Globus pallidus (tissue), 1 donor: Measurements from ENCODE around the gene SNX15.
"Not testable (repeated sequence)": the region's sequence is repeated elsewhere in the genome, so short reads cannot be mapped to it uniquely, and the experiment has no call there.

Source experiments
- DNase-seq: peaks from one replicate; pipeline ENCODE4 v3.0.0-alpha.2; 2015; ENCODE audit warnings: low spot score

SNX15 gene

DNA sequence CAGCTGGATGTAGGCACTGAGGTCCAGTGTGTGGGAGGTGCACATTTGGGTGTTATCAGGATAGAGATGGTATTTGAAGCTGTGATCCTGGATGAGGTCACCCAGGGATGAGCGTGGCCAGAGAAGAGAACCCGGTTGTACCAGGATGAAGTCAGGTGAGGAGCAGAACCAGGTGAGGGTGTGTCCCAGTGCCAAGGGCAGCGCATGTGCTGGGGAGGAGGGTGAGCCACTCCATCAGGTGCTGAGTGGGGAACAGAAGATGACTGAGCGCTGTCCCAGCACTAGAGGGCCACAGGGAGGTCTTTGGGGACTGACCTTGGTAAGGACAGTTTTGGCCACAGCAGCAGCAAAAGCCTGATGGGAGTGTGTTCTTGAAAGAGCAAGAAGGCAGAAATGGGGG, 10.5 kb upstream of the SNX15 start:
- no peak for DNase-seq

DNA sequence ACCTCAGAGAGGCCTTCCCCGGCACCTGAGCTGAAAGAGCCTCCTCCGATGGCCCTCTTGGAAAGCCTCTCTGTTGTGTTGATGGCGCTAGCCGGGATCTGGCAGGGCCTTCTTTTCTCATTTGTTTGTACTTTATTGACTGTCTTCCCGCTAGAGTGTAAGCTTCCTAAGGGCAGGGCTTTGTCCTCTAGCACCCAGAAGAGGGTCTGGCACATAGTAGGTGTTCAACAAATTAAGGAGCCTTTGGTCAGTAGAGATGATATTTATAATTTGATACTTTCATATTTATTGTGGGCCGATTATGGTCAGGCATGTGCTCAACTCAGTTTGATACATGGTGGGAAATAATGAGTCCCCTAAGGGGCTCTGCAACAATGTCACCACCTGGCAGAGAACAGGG, 9.3 kb upstream of the SNX15 start:
- DNase-seq = no peak

DNA sequence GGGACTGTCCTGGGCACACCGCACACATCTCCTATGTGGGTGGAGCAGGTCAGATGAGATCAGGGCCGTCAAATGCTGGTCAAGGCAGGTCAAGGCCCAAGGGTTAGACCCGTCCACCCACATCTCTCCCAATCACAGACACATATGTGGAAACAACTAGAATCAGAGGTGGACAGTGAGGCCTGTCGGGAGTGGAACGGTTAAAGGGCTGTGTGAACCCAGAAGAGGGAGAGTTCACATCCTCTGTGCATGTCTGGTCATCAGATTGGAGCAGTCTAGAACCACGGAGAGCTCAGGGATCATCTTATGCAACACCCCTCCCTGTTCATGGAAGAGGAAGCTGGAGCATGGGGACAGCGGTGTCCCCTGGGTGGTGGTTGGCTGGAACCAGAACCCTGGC, 7.4 kb upstream of the SNX15 start:
- no peak for DNase-seq

DNA sequence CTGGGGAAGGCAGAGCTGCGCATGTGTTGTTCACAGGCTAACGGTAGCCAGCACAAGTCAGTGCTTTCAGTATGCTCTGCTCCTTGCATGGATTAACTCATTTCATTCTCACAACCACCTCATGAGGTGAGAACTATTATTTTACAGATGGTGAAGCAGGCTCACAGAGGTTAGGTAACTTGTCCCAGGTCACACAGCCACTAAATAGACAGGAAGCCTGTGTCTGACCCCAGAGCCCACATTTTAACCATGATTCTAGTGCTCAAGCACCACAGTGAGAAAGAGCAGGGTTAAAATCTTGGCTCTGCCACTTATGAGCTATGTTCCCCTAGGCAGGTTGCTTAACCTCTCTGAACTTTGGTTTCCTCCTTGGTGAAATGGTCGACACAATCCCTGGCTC, 6.2 kb upstream of the SNX15 start:
- no peak for DNase-seq

DNA sequence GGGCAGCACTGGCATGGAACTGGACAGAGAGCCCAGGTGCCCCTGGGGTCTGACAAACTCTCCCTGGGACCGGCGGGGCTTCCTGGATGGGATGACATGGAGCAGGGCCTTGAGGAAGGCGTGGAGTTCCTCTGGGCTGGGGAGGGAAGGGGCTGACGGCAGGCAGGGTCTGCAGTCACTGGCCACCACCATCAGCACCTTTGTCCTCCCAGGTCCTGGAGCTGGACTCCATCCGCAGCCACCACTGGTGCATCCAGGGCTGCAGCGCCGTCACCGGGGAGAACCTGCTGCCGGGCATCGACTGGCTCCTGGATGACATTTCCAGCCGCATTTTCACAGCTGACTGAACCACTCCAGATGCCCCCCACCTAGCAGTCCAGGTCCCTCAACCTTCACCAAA, 5.7 kb upstream of the SNX15 start:
- DNase-seq = no peak

DNA sequence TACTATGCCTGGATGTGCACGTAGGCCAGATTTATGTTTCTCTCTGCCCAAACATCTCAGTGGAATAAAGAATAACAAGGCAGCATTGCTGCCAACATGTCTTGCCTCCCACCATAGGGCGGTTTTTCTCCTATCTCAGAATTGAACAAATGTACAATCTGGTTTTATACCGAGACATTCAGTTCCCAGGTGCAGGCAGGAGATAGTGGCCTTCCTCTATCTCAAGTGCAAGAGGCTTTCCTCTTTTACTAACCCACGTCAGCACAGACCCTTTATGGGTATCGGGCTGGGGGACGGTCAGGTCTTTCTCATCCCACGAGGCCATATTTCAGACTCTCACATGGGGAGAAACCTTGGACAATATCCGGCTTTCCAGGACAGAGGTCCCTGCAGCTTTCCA, 3.7 kb upstream of the SNX15 start:
- DNase-seq = not testable (repeated sequence)

DNA sequence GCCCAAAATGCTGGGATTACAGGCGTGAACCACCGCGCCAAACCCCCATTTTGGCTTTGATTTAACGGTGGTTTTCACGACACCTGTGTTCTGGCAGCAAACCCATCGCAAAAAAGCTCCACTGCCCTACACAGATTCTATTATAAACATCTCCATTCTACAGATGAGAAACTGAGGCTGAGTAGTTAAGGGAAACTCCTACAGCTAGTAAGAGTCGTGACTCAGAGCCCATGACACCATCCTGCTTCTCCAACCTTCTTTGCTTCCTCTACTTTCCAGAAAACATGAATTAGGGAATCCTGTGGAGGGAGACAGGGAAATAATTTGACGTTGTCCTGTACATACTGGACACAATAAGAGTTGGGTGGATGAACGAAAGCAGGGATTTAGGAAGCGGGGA, 429 bp upstream of the SNX15 start:
- DNase-seq = no peak

DNA sequence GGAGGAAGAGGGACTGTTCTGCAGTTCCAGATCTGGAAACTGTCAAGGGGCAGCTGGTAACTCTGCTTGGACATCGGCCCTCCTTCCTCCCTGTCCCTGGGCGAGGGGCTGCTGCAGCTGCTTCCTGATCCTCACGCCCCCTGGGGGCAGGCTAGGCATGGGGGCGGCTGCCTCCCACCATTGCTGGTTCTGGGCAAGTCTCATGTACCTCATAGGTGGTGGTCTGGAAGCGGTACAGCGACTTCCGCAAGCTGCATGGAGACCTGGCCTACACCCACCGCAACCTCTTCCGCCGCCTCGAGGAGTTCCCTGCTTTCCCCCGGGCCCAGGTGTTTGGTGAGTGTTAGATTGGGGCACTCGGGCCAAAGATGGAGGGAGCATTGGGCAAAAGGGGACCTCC, 5.0 kb downstream of the SNX15 start:
- DNase-seq = no peak

DNA sequence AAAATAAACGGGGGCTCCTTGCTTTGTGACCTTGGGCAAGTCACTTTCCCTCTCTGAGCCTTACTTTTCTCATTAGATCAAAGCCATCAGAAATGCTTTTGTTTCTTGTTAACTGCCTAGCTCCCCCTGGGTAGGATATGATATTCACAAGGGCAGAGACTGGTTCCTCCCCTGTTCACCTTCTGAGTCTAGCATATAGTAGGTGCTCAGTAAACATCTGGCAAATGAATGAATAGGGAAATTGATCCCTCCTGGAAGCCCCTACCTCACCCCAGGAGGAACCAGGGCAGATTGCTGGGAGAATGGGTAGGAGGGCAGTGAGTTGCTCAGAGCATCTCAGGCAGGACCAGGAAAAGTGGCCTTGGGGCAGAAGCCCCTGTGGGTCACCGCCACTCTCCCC, 7.2 kb downstream of the SNX15 start:
- DNase-seq = no peak

DNA sequence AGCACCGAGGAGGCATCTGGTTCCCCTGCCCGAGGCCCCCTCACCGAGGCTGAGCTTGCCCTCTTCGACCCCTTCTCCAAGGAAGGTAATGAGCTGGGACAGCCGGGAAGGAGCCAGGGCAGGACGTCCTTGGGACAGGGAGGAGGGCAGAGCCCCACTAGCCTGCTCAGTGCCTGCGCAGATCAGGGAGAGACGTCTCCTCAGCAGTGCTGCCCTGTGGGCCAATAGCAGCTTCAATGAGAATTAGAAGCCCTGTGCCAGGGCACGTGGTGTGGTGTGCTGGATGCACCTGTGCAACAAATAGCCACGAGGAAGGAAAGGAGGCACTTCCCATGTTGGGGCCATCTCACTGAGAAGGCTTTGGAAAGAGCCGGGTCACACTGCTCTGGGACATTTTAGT, 8.3 kb downstream of the SNX15 start:
- no peak for DNase-seq

DNA sequence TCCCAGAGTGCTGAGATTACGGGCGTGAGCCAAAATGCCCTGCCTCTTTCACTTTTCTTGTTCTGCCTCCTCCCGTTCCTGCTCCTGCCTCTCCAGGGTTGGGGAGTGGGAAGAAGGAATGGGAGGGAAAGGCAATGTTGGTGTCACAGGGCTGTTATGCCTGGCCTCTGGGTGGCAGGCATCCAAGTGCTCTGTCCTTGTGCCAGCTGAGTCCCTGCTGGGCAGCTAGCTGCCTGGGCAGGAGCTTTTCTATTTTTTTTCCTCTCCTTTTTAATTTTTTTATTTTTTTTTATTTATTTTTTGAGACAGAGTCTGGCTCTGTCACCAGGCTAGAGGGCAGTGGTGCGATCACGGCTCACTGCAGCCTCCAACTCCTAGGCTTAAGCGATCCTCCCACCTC, 9.7 kb downstream of the SNX15 start:
- DNase-seq = peak; percentile 75

DNA sequence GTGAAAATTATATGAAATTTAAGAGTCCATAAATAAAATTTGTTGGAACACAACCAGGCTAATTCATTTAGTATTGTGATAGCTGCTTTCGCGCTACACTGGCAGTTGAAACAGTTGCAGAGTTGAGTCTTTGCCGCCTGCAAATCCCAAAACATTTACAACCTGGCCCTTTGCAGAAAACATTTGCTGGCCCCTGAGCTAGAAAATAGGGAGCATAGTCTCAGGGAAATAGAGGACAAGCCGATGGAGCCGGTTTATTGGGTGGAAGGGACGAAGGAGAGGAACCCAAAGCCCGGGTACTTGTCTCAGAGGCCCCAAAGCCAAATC, 13.2 kb downstream of the SNX15 start:
- DNase-seq = no peak

DNA sequence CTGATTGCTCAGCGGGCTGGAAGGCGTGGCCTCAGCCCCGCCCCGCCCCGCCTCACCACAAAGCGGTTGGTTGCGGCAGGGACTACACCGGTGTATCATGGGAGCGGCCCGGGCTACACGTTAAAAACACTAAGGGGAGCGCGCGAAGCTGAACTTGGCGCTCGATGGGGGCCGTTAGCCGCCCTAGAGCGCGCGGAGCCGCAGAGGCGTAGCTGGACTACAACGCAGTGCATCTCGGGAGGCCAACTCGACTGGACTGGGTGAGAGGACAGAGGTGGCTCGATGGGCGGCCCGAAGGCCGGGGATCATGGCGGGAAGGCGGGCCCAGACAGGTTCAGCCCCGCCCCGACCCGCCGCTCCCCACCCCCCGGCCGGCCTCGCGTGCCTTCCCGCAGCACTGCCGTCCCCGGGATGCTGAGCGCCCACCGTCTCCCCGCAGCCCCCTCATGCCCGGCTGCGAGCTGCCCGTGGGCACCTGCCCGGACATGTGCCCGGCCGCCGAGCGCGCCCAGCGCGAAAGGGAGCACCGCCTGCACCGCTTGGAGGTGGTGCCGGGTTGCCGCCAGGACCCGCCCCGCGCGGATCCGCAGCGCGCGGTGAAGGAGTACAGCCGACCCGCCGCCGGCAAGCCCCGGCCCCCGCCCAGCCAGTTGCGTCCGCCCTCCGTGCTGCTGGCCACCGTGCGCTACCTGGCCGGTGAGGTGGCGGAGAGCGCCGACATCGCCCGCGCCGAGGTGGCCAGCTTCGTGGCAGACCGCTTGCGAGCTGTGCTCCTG, 13.8 kb downstream of the SNX15 start, which contains the start of gene SAC3D1:
SAC3D1 (plus strand) TSS at position 364 of the 776 bp plus-strand sequence; CDS start at position 447, 83 bp downstream.
- DNase-seq = peak; percentile 86

DNA sequence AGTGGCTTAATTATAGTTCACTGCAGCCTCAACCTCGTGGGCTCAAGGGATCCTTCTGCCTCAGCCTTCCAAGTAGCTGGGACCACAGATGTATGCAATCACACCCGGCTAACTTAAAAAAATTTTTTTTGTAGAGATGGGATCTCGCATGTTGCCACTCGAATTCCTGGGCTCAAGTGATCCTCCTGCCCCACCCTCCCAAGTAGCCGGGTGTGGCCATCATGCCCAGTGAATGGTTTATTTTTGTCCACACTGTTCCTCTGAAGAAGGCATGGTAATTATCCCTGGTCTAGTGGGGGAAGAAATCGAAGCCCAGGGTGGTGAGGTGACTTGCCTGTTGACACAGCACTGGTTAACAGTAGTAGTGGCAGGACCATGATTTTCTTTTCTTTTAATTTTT, 15.7 kb downstream of the SNX15 start:
- no peak for DNase-seq

DNA sequence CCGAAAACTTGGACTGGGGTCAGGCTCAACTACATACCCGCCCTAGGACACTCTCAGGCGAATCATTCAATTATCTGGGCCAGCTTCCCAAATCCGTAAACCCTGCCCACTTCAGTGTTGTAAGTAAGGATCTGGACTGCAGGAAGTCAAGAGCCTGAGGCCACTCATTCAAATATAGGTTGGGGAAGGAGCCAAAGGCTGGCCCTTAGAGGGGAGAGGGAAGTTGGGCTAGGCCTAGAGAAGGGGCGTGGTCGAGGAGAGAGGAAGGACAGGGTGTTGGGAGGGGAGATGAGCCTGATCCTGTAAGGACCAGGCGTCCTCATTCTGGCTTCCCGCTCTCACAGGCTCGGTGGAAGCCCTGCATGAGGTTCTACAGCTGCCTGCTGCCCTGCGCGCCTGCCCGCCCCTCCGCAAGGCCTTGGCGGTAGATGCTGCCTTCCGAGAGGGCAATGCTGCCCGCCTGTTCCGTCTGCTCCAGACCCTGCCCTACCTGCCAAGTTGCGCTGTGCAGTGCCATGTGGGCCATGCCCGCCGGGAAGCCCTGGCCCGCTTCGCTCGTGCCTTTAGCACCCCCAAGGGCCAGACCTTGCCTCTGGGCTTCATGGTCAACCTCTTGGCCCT, 16.8 kb downstream of the SNX15 start:
- peak; percentile 47 for DNase-seq

DNA sequence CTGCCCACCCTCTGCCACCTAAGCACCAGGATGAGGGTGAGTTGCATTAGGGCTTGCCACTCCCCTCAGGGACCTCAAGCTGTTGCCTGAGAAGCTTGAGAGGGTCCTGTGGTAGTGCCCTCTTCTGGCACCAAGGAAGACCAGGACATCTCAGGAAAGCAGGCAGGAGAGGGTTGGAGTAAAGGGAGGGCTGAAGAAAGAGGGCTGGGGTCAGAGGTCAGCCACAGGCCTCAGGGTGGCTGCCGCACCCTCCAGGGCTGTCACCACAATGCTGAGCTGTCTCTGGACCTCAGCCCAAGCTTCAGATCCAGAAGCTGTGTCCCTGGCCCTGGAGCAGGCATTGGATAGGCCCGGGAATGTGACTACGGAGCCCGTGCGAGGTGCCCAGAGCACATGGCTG, 17.8 kb downstream of the SNX15 start:
- DNase-seq = no peak

DNA sequence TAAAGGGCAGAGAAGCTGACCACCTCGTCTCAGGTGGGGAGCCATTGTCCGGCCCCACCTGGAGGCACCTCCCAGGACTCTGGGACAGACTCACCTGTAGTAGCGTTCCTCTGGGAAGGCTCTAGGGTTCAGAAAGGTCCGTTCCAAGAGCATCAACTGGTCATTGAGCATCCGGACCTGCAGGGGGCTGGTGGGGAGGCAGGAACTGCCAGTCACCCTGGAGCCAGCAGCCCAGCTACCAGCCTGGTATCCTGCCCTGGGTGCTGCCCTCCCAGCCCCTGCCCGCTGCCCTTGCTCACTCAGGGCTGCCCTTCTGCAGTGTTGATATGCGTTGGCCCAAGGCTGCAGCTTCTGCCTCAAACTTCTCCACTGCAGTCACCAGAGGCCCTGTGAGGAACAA, 18.5 kb downstream of the SNX15 start:
- DNase-seq = no peak

DNA sequence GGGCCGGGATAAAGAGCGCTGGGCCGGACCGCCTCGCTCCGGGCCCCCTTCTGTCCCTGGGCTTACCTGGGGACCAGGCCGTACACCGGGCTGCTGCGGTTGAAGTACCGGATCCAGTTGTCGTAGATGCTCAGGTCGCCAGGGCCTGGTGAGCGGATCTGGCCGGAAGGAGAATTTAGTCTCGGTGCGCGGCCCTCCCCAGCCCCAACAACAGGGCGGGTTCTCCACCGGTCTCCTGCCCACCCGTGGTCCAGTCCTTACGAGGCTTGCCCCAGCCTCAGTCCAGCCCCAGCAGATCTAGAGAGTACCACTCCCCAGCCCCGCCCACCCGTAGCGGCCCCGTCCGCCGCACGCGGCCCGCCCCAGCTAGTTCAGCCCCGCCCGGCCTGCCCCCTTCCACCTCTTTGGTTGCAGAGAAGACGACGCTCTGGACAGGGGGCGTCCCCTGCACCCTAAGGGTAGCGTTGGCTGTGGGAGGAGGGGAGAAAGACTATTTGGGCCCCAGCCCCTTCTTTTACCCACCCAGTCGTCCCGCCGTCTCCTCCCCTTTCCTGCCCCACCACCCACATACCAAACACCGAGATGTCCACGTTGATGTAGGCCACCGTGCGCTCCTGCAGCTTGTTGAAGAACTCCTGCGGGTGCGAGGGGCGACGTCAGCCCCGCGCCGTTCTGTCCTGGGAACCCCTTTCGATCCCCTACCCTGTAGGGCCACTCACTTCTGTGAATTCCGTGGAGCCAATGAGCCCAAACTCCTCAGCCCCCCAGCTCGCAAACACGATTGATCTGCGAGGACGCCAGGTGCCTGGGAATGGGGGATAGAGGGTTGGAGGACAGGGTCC, 20.6 kb downstream of the SNX15 start:
- no peak for DNase-seq

DNA sequence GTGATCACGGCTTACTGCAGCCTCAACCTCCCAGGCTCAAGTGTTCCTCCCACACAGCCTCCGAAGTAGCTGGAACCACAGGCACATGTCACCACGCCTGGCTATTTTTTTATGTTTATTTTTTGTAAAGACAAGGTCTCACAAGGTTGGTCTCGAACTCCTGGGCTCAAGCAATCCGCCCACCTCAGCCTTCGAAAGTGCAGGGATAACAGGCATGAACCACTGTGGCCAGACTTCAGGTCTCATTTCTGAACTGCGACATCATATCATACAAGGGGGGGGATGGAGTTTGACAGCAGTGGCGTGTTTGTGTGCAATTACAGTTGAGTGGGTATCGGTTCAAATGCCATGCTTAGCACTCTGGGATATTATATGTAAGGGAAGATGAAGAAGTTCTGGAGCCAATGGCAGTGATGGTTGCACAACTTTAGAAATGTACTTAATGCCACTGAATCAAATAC, 24.2 kb downstream of the SNX15 start:
- no peak for DNase-seq

DNA sequence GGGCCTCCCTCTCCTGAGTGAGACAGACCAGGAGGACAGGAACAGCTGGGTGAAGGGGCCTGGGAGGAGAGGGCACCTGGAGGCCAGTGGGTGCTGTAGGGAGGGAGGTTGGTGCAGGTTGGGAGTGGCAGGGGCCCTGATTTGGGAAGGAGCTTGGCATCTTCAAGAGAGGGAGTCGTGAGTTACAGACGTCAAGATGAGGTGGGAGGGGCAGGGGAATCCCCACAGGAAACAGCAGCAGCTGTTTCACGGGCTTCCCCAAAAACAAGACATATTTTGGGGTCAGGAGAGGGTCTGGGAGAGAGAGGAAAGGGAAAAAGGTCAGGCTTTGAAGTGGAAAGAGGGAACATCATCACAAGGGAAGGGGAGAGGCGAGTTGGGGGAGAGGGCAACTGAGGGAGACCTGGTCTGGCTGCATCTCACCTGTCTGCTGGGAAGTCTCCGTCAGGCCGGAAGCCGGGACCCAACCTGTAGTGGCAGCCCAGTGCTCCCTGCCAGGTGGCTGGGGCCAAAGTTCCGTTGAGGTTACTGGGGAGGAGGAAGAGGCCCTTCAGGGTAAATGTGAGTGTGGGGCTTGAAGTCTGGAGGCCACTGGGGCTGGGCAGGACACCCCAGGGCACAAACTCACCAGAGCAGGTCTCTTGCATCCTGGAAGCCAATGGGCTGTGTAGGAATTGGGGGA, 26.7 kb downstream of the SNX15 start:
- DNase-seq = no peak

DNA sequence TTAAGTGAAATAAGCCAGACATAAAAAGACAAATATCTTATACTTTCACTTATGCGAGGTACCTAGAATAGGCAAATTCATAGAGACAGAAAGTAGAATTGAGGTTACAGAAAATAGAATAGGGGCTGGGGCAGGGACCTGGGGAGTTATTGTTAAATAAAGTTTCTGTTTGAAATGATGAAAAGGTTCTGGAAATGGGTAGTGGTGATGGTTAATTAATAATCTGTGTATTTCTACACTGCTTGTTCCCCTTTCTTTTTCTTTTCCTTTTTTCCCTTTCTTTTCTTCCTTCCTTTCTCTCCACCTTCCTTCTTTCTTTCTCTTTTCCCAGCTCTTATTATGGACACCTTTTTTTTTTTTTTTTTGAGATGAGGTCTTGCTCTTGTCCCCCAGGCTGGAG, 28.3 kb downstream of the SNX15 start:
- no peak for DNase-seq

DNA sequence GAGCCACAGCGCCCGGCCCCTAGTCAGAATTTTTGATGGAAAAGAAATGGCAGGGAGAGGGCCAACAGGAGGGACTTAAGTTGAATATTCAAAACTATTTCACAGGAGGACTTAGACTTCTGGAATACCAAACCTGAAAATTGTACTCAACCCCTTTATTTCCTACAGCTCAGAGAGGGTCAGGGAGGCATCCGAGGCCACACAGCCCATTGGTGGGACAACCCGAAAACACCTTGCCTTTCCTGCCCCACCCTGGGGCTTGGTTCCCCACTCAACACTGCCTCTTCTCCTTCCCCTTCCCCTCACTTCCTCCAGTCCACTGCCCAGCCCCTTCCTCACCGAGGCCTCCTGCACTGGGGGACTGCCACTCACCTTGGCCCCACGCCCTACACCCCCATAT, 29.8 kb downstream of the SNX15 start:
- DNase-seq = no peak
